Activated T-cell treated with anti-CD3 and anti-CD28 coated beads, Interleukin-2, amount 50 U/mL, for 24 hours (primary cell): ENCODE results near the gene TSPAN5.

ENCODE experiments used
- DNase-seq: peaks from one replicate; pipeline ENCODE4 v3.0.0-alpha.2; 2020
- H3K27ac Mint-ChIP-seq: 2 replicates; pipeline ENCODE4 v1.8.0; 2020; ENCODE audit warnings: mild to moderate bottlenecking, mixed read lengths
- H3K27me3 Mint-ChIP-seq: 2 replicates; pipeline ENCODE4 v1.8.0; 2020; ENCODE audit warnings: mixed read lengths
- H3K36me3 Mint-ChIP-seq: 2 replicates; pipeline ENCODE4 v1.8.0; 2020; ENCODE audit warnings: low read depth, mixed read lengths
- H3K4me1 Mint-ChIP-seq: 2 replicates; pipeline ENCODE4 v1.8.0; 2020; ENCODE audit warnings: low read depth, mixed read lengths
- H3K4me3 Mint-ChIP-seq: 2 replicates; pipeline ENCODE4 v1.8.0; 2020; ENCODE audit warnings: mild to moderate bottlenecking, moderate library complexity, mixed read lengths
- H3K9me3 Mint-ChIP-seq: 2 replicates; pipeline ENCODE4 v1.8.0; 2020; ENCODE audit warnings: mixed read lengths

The TSPAN5 gene

DNA sequence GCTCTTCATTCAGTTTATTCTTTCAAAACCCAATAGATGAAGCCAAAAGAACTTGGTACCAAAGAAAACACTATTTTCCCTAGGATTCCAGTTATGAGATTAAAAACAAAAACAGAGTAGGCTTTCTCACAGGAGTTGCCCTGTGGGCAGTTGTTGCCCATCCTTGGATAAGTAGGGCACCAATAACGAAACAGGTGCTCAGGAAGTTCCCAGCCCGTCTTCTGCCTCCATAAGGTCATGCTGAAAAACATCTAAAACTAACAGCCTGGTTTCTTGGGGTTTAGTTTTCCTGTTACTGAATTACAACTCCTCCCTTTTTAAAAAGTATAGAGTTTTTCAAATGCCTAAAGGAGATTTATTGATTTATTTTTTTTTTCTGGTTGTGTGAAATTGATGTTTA, 14.7 kb downstream of the TSPAN5 start:
- no peaks in the 10 kb centered on the region for H3K27me3 Mint-ChIP-seq
- H3K36me3 Mint-ChIP-seq: peaks cover 4% of the 10 kb centered on the region
- peaks cover 79% of the 10 kb centered on the region for H3K4me1 Mint-ChIP-seq
- peak overlapping the region; percentile 85 for H3K27ac Mint-ChIP-seq
- DNase-seq: no peak
- no peaks in the 10 kb centered on the region for H3K9me3 Mint-ChIP-seq
- H3K4me3 Mint-ChIP-seq: peak overlapping the region; percentile 56

GRCh38 chr4:98642991-98643426, 15.4 kb downstream of the TSPAN5 start:
- peaks cover 4% of the 10 kb centered on the region for H3K36me3 Mint-ChIP-seq
- H3K9me3 Mint-ChIP-seq: no peaks in the 10 kb centered on the region
- H3K27ac Mint-ChIP-seq: peak overlapping the region; percentile 74
- H3K27me3 Mint-ChIP-seq: no peaks in the 10 kb centered on the region
- no peak for DNase-seq
- peaks cover 79% of the 10 kb centered on the region for H3K4me1 Mint-ChIP-seq
- no peak overlapping the region for H3K4me3 Mint-ChIP-seq

DNA sequence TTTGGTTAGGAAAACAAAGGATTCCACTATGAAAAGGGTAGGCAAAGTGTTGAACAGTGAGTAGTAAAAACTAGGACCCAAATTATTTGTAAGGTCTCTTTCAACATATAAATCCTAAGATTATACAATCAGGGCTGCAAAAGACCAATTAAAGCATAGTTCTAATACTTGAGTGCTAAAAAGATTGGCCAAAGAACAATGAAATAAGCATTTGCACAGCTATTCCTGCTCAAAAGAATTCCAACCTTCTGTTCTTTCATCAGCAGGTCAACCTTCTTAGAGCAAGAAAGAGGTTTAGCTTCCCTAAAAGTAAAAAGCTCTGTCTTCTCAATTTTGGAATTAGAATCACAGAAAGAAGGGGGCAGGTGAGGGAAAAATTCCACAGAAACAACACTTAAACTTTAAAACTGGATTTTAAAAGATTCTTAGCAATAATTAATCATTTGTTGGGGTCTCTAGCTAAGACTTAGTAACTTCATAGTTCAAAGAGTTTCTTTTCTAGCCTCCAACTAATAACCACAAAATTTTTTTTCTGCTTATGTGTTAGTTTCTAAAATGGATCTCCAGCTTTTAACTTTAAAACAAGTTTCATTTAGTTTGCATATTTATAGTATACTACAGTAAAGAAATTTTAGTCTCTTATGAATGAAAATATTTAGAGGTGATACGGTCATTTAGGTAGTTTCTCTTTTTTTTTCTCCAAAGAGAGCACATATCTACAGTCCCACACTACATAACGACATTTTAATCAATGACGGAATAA, 16.3 kb downstream of the TSPAN5 start:
- Mint-ChIP-seq H3K36me3 (peaks cover 4% of the 10 kb centered on the region), H3K4me1 (peaks cover 78% of the 10 kb centered on the region)

DNA sequence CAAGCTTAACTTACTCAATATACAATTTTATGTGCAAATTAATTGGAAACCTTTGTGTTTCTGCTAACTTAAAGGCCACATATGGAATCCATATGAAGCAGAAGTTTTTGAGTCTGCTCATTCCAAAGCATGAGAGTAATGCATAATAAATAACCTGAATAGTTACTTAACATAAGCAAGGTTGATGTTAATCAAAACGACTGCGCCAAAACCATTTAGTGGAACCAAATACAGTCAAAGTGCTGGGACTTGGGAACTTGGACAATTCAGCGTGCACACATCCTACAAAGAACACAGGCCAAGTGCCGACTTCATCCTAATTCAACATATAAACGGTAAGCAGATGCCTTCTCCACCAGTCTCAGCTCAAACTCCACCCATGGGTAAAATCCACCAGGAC, 17.0 kb downstream of the TSPAN5 start:
- H3K27me3 Mint-ChIP-seq: no peaks in the 10 kb centered on the region
- DNase-seq: no peak
- H3K36me3 Mint-ChIP-seq: peaks cover 3% of the 10 kb centered on the region
- H3K27ac Mint-ChIP-seq: no peak overlapping the region
- H3K4me1 Mint-ChIP-seq: peaks cover 76% of the 10 kb centered on the region
- no peaks in the 10 kb centered on the region for H3K9me3 Mint-ChIP-seq
- no peak overlapping the region for H3K4me3 Mint-ChIP-seq

More for the DNA sequence above, 16.3 kb downstream of the TSPAN5 start:
- Mint-ChIP-seq H3K27me3 (no peaks in the 10 kb centered on the region), H3K4me3 (no peak overlapping the region), H3K27ac (no peak overlapping the region), H3K9me3 (no peaks in the 10 kb centered on the region)
- DNase-seq: no peak

DNA sequence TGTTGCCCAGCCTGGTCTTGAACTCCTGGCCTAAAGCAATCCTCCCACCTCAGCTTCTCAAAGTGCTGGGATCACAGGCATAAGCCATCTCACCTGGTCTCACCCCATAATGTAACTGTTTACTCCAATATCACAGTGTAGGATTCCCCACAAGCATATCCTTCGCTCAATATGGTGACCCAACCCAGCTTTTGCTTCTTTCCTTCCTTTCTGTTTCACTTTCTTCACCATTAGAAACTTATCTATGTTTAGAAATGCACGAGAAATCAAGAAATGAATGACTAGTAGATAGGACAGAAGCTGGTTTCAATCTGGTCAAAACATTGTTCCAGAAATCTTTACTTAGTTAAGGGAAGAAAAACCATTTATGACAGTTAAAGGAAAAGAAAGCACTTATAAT, 18.9 kb downstream of the TSPAN5 start:
- DNase-seq: no peak
- no peaks in the 10 kb centered on the region for H3K36me3 Mint-ChIP-seq
- no peaks in the 10 kb centered on the region for H3K27me3 Mint-ChIP-seq
- H3K9me3 Mint-ChIP-seq: no peaks in the 10 kb centered on the region
- peaks cover 62% of the 10 kb centered on the region for H3K4me1 Mint-ChIP-seq
- peak overlapping the region; percentile 80 for H3K27ac Mint-ChIP-seq
- peak overlapping the region; percentile 55 for H3K4me3 Mint-ChIP-seq

- peak overlapping the region; percentile 55 for H3K4me3 Mint-ChIP-seq
- no peaks in the 10 kb centered on the region for H3K36me3 Mint-ChIP-seq
- DNase-seq: no peak
- no peaks in the 10 kb centered on the region for H3K27me3 Mint-ChIP-seq
- peaks cover 60% of the 10 kb centered on the region for H3K4me1 Mint-ChIP-seq
- no peaks in the 10 kb centered on the region for H3K9me3 Mint-ChIP-seq
- peak overlapping the region; percentile 80 for H3K27ac Mint-ChIP-seq
Measured at GRCh38 chr4:98639108-98639507, 19.3 kb downstream of the TSPAN5 start.

DNA sequence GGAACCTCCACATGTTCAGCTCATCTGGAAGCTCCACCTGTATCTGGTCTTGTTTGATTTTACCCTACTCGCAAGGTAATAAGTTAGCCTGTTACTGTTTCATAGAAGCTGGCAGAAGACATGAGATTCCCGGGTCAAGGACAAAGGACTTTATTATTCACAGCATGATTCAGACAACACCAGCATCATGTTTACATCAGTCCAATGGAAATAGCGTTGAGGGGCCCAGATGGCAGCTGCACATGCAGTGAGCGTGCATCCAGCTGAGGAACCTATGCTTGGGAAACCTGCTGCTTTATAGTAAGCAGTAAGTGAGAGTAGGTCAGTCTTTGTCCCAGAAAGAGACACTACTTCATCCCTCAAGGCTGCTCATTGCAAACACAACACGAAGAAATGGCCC, 19.8 kb downstream of the TSPAN5 start:
- Mint-ChIP-seq H3K4me3 (no peak overlapping the region), H3K9me3 (no peaks in the 10 kb centered on the region), H3K27ac (peak overlapping the region; percentile 19), H3K36me3 (no peaks in the 10 kb centered on the region), H3K27me3 (no peaks in the 10 kb centered on the region), H3K4me1 (peaks cover 55% of the 10 kb centered on the region)
- DNase-seq: no peak

DNA sequence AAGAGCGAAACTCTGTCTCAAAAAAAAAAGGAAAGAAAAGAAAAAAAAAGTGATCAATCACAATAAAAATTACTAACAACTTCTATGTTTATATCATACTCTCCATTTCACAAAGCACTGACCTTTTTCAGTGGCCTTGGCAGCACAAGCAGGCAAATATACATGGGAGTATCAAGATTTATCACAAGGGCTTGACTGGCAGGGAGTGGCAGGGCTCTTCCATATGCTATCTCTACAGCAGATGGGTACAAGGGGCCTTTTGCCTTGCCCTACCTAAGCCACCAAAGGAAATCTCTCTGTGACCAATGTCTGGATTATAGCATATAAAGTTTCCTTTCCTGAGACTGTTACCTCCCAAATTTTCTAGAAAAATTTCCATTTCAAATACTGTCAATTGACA, 24.4 kb downstream of the TSPAN5 start:
- H3K27ac Mint-ChIP-seq: no peak overlapping the region
- no peaks in the 10 kb centered on the region for H3K27me3 Mint-ChIP-seq
- peaks cover 4% of the 10 kb centered on the region for H3K36me3 Mint-ChIP-seq
- H3K9me3 Mint-ChIP-seq: no peaks in the 10 kb centered on the region
- DNase-seq: no peak
- H3K4me3 Mint-ChIP-seq: no peak overlapping the region
- H3K4me1 Mint-ChIP-seq: peaks cover 47% of the 10 kb centered on the region

DNA sequence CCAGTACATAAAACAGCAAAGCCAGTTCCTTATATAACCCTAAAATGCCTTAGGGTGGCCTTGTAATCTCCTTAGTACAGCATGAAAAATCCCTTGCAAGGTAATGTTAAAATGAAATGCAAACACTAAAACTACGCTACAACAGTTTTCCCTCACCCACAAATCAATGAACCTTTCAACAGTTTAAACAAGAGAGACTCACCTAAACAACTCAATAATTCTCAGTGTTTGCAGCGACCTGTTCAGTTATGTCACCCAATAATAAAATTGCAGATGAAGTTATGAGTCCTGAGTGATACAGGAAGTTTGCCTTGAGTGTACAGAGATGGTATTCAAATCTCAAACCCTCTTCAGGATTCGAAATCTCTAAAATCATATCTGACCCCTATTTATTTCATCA, 25.3 kb downstream of the TSPAN5 start:
- peaks cover 4% of the 10 kb centered on the region for H3K36me3 Mint-ChIP-seq
- no peak overlapping the region for H3K27ac Mint-ChIP-seq
- H3K27me3 Mint-ChIP-seq: no peaks in the 10 kb centered on the region
- no peaks in the 10 kb centered on the region for H3K9me3 Mint-ChIP-seq
- DNase-seq: no peak
- peaks cover 43% of the 10 kb centered on the region for H3K4me1 Mint-ChIP-seq
- H3K4me3 Mint-ChIP-seq: no peak overlapping the region

GRCh38 chr4:98632258-98632657, 26.2 kb downstream of the TSPAN5 start:
- Mint-ChIP-seq H3K4me1 (peaks cover 47% of the 10 kb centered on the region), H3K27ac (peak overlapping the region; percentile 3), H3K36me3 (peaks cover 4% of the 10 kb centered on the region), H3K9me3 (no peaks in the 10 kb centered on the region), H3K4me3 (no peak overlapping the region), H3K27me3 (no peaks in the 10 kb centered on the region)
- DNase-seq: no peak

- Mint-ChIP-seq H3K4me3 (no peak overlapping the region), H3K36me3 (peaks cover 4% of the 10 kb centered on the region), H3K9me3 (no peaks in the 10 kb centered on the region), H3K27ac (no peak overlapping the region), H3K4me1 (peaks cover 54% of the 10 kb centered on the region), H3K27me3 (no peaks in the 10 kb centered on the region)
- no peak for DNase-seq
Measured at GRCh38 chr4:98631506-98631905, 26.9 kb downstream of the TSPAN5 start.

DNA sequence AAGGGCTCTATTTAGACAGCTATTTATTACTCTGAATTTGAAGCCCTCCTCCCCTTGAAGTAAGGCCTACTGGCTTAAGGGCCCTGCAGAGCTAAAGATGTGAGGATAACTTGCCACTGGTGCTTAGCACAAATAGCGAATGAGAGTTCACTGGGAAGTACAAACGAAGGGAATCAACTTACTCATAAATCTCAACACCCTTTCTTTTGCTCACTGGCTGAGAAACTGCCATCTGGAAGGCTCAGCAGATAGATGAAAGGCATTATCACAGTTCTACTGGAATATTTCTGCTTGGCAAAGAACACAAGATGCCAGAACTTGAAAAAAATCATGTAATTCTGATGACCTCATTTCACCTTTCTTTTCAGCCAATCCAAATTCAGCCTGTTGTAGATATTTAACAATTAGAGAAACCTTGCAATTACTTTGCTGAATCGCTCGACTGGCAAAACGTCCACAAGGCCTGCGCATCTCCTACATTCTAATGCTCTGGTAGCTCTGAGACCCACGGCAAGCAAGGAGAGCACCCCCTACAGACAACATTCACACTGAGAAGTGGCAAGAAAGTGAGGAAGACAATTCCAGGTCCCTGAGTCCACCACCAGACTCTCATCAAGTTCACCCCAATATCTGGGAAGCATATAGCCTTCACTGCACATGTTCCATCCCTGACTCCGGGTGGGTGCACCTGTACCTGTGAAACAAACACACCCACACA, 27.5 kb downstream of the TSPAN5 start:
- Mint-ChIP-seq H3K27ac (no peak overlapping the region), H3K27me3 (no peaks in the 10 kb centered on the region), H3K4me1 (peaks cover 60% of the 10 kb centered on the region), H3K36me3 (peaks cover 4% of the 10 kb centered on the region), H3K4me3 (no peak overlapping the region), H3K9me3 (no peaks in the 10 kb centered on the region)
- DNase-seq: no peak

DNA sequence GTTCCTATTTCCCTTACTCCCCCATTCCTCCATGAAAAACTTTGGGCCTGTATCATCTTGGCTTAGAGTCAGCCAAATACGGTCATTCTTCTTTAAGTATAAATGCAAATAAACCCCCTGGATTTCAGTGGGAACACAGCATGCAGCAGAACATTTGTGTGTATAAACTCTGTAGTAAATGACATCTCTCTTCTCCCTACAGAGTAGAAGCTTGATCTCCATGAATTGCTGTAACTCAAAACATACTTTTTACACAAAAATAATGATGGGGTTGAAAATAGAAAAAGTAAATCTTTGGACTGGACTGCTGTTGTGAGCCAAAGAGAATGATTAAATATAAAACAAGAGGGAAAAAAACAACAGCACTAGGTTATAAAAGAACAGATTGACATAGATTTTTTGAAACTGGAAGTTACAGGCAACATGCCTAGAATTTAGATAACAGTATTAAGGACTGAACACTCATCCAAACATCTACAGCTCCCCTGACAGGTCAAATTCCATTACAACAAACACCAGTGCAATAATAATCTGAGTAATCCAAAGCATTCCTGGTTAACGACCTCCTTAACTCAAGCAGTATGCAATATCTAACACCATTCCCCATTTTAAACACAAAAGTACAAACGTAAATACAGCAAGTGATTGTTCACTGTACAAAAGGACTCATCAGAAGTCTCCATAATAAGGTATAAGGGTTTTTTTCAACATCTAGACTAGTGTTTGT, 30.7 kb downstream of the TSPAN5 start:
- H3K4me3 Mint-ChIP-seq: no peak overlapping the region
- H3K36me3 Mint-ChIP-seq: no peaks in the 10 kb centered on the region
- no peaks in the 10 kb centered on the region for H3K27me3 Mint-ChIP-seq
- H3K9me3 Mint-ChIP-seq: no peaks in the 10 kb centered on the region
- peaks cover 74% of the 10 kb centered on the region for H3K4me1 Mint-ChIP-seq
- DNase-seq: no peak
- H3K27ac Mint-ChIP-seq: no peak overlapping the region

DNA sequence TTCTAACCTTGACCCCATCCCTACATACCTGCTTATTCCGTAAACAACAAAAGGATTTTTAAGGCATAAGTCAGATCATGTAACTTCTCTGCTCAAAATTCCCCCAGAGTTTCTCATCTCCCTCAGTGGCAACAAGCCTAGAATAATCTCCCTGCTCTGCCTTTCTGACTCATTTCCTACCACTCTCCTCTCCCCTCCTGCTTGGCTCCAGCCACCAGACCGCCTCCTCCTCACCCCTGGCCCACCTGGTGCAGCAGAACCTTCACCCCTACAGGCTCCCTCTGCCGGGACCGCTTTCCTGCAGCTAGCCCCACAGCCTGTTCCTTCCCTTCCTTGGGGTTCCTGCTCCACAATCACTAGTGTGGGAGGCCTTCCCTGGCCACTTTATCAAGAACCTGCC, 32.1 kb downstream of the TSPAN5 start:
- no peaks in the 10 kb centered on the region for H3K27me3 Mint-ChIP-seq
- no peaks in the 10 kb centered on the region for H3K9me3 Mint-ChIP-seq
- no peaks in the 10 kb centered on the region for H3K36me3 Mint-ChIP-seq
- H3K4me3 Mint-ChIP-seq: no peak overlapping the region
- H3K4me1 Mint-ChIP-seq: peaks cover 74% of the 10 kb centered on the region
- DNase-seq: no peak
- peak overlapping the region; percentile 58 for H3K27ac Mint-ChIP-seq

DNA sequence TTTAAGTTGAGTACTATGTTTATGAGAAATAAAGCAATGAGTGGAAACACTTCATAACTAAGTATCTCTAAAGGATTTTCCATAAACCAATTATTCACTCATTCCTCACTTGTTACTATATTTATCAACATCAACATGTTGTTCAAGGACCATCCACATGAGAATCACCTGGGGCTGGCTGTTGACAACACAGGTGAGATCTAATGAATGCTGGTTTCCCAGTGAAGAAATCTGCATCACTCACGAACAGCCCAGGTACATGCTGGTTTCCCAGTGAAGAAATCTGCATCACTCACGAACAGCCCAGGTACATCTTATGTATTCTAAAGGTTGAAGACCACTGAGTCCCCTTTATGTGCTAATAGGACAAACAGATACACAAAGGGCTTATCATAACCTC, 32.5 kb downstream of the TSPAN5 start:
- no peaks in the 10 kb centered on the region for H3K9me3 Mint-ChIP-seq
- no peaks in the 10 kb centered on the region for H3K36me3 Mint-ChIP-seq
- DNase-seq: no peak
- H3K27ac Mint-ChIP-seq: no peak overlapping the region
- peaks cover 74% of the 10 kb centered on the region for H3K4me1 Mint-ChIP-seq
- H3K27me3 Mint-ChIP-seq: no peaks in the 10 kb centered on the region
- no peak overlapping the region for H3K4me3 Mint-ChIP-seq
